Gastrocnemius medialis (tissue), 4 donors: Measurements from ENCODE around the gene COX10.

Experiments used
- CTCF ChIP-seq, 5 experiments: fragments of 450-650 bp in 3 of 5; fragments of 200-600 bp in 2 of 5; sonication (generic) in 2 of 5; IDR thresholded peaks in 4 of 5; conservative IDR thresholded peaks in 1 of 5; 1 replicate in 4 of 5; 2 replicates in 1 of 5; pipeline ENCODE4 v1.5.1; 2016 to 2019; ENCODE audit warnings: antibody characterized with exemption in 5 of 5, mild to moderate bottlenecking in 3 of 5, moderate library complexity in 3 of 5
- POLR2A ChIP-seq, 2 donors: fragments of 450-650 bp; IDR thresholded peaks; one replicate each; pipeline ENCODE4 v1.6.1; 2017; ENCODE audit warnings: antibody characterized with exemption in 2 of 2, mild to moderate bottlenecking in 2 of 2, moderate library complexity in 2 of 2

GRCh38 chr17:14086189-14086588, 16.9 kb downstream of the COX10 start:
- TF ChIP-seq POLR2A (IDR thresholded peaks at IDR 0.05) (no peak), CTCF (IDR thresholded peaks at IDR 0.05 in 4 of 5, conservative IDR thresholded peaks at IDR 0.05 in 1 of 5) (no peak)
